OCI-LY1 (cell line): ENCODE measurements around the gene TLCD3B.

Experiments
- EZH2 ChIP-seq: fragments of 200-600 bp; sonication (generic), shearing (Covaris generic); IDR thresholded peaks from 2 replicates; pipeline ENCODE4 v1.8.0; 2017; ENCODE audit warnings: borderline replicate concordance, mixed run types, mild to moderate bottlenecking, antibody characterized with exemption, low read length, moderate library complexity, mixed read lengths
- TF ChIP-seq, protein P1 (sequence below): fragments of 200-600 bp; sonication (generic), shearing (Covaris generic); IDR thresholded peaks from 2 replicates; pipeline ENCODE4 v1.5.1; 2017; ENCODE audit warnings: mild to moderate bottlenecking, antibody characterized with exemption, low read length, moderate library complexity, mixed read lengths

- TF ChIP-seq, protein P1, sequence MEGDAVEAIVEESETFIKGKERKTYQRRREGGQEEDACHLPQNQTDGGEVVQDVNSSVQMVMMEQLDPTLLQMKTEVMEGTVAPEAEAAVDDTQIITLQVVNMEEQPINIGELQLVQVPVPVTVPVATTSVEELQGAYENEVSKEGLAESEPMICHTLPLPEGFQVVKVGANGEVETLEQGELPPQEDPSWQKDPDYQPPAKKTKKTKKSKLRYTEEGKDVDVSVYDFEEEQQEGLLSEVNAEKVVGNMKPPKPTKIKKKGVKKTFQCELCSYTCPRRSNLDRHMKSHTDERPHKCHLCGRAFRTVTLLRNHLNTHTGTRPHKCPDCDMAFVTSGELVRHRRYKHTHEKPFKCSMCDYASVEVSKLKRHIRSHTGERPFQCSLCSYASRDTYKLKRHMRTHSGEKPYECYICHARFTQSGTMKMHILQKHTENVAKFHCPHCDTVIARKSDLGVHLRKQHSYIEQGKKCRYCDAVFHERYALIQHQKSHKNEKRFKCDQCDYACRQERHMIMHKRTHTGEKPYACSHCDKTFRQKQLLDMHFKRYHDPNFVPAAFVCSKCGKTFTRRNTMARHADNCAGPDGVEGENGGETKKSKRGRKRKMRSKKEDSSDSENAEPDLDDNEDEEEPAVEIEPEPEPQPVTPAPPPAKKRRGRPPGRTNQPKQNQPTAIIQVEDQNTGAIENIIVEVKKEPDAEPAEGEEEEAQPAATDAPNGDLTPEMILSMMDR: peak; percentile 60
- TF ChIP-seq EZH2: no peak
Measured at GRCh38 chr16:30063893-30064728, 33.0 kb upstream of the TLCD3B start.
